Limb (tissue), 2 donors: ENCODE measurements around the gene ASCC2.
"Not testable (repeated sequence)": the region's sequence is repeated elsewhere in the genome, so short reads cannot be mapped to it uniquely, and the experiment has no call there.

Source experiments
- DNase-seq, 2 donors: peaks; one replicate each; pipeline ENCODE4 v3.0.0-alpha.2; 2016; ENCODE audit errors: extremely low spot score in 2 of 2

The ASCC2 gene

GRCh38 chr22:29758068-29758622 lies 79.9 kb downstream of the ASCC2 start:
- DNase-seq, result no peak

GRCh38 chr22:29757096-29757495 lies 81.0 kb downstream of the ASCC2 start:
- DNase-seq, result no peak

GRCh38 chr22:29756341-29756740 lies 81.7 kb downstream of the ASCC2 start:
- DNase-seq, result no peak

- no peak for DNase-seq
Measured at GRCh38 chr22:29755889-29756288, 82.2 kb downstream of the ASCC2 start.

- DNase-seq, result not testable (repeated sequence)
Measured at GRCh38 chr22:29754658-29755395, 83.2 kb downstream of the ASCC2 start.

GRCh38 chr22:29753808-29754657 lies 84.0 kb downstream of the ASCC2 start:
- no peak for DNase-seq

GRCh38 chr22:29751669-29752068 lies 86.4 kb downstream of the ASCC2 start:
- DNase-seq, result no peak

GRCh38 chr22:29750559-29751538 lies 87.2 kb downstream of the ASCC2 start:
- DNase-seq, result no peak

- DNase-seq, result no peak
Measured at GRCh38 chr22:29750029-29750428, 88.0 kb downstream of the ASCC2 start.

- no peak for DNase-seq
Measured at GRCh38 chr22:29748248-29748893, 89.7 kb downstream of the ASCC2 start.

GRCh38 chr22:29747832-29748231 lies 90.2 kb downstream of the ASCC2 start:
- DNase-seq, result no peak

- DNase-seq, result peak in 1 of 2 donors; percentile 36
Measured at GRCh38 chr22:29744902-29745301, 93.2 kb downstream of the ASCC2 start.

- no peak for DNase-seq
Measured at GRCh38 chr22:29742326-29742725, 95.7 kb downstream of the ASCC2 start.

- no peak for DNase-seq
Measured at GRCh38 chr22:29741926-29742325, 96.1 kb downstream of the ASCC2 start.

- DNase-seq, result no peak
Measured at GRCh38 chr22:29740216-29740615, 97.9 kb downstream of the ASCC2 start.

- DNase-seq, result no peak
Measured at GRCh38 chr22:29739346-29739875, 98.7 kb downstream of the ASCC2 start.
